Kidney epithelial cell (primary cell): ENCODE measurements around the gene ARFGEF3. TPM values are rescaled to one million over a fixed set of nuclear protein-coding genes. Genes with fewer than 3 reads are reported as not detected.

ENCODE experiments used
- DNase-seq: peaks from one replicate; pipeline ENCODE4 v3.0.0-alpha.2; 2010; ENCODE audit warnings: low read depth
- H3K27me3 ChIP-seq: 2 replicates; pipeline ENCODE4 v1.6.0; 2011; ENCODE audit warnings: low read length; ENCODE audit not compliant: control insufficient read depth, insufficient read depth
- H3K36me3 ChIP-seq: 2 replicates; pipeline ENCODE4 v1.5.1; 2011; ENCODE audit warnings: low read length; ENCODE audit not compliant: control insufficient read depth, insufficient read depth
- H3K4me3 ChIP-seq: 2 replicates; pipeline ENCODE4 v1.5.1; 2011; ENCODE audit warnings: low read depth, mild to moderate bottlenecking, control low read depth, low read length
- total RNA-seq: library from RNA; depleted of rRNA; stranded (reverse); fragments of >200 nt; gene quantifications from 2 replicates; pipeline ENCODE4 v1.2.3, GENCODE V29; 2015
- TF ChIP-seq, protein P1 (sequence below): IDR thresholded peaks from 2 replicates; pipeline ENCODE4 v1.5.1; 2011; ENCODE audit warnings: mild to moderate bottlenecking, moderate library complexity, low read length, control low read depth, inconsistent platforms; ENCODE audit not compliant: insufficient read depth, poor library complexity, severe bottlenecking

Gene ARFGEF3
- total RNA-seq, 1 donor from 2014 or later: 11.1 TPM

DNA sequence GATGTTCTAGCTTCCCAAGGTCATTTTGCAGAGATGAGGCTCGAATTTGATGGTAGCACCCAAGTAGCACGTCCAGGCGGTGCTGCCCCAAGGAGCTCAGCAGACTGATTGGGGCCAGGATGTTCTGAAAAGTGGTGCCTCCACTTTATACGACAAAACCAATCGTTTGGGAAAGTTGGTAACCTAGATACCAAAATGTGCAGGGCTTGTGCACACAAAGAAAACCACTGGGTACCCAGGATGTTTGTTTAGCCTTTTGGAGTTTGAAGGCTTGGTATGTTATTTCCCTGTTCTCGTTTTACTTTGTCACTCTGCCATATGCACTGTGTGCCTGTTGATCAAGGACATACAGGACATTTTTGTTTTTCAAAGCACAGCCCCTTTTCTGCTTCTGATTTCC lies 97.3 kb downstream of the ARFGEF3 start:
- Histone ChIP-seq H3K27me3 (no peaks in the 10 kb centered on the region), H3K36me3 (peaks cover 1% of the 10 kb centered on the region), H3K4me3 (no peak overlapping the region)
- no peak for DNase-seq
- TF ChIP-seq, protein P1, sequence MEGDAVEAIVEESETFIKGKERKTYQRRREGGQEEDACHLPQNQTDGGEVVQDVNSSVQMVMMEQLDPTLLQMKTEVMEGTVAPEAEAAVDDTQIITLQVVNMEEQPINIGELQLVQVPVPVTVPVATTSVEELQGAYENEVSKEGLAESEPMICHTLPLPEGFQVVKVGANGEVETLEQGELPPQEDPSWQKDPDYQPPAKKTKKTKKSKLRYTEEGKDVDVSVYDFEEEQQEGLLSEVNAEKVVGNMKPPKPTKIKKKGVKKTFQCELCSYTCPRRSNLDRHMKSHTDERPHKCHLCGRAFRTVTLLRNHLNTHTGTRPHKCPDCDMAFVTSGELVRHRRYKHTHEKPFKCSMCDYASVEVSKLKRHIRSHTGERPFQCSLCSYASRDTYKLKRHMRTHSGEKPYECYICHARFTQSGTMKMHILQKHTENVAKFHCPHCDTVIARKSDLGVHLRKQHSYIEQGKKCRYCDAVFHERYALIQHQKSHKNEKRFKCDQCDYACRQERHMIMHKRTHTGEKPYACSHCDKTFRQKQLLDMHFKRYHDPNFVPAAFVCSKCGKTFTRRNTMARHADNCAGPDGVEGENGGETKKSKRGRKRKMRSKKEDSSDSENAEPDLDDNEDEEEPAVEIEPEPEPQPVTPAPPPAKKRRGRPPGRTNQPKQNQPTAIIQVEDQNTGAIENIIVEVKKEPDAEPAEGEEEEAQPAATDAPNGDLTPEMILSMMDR: no peak

DNA sequence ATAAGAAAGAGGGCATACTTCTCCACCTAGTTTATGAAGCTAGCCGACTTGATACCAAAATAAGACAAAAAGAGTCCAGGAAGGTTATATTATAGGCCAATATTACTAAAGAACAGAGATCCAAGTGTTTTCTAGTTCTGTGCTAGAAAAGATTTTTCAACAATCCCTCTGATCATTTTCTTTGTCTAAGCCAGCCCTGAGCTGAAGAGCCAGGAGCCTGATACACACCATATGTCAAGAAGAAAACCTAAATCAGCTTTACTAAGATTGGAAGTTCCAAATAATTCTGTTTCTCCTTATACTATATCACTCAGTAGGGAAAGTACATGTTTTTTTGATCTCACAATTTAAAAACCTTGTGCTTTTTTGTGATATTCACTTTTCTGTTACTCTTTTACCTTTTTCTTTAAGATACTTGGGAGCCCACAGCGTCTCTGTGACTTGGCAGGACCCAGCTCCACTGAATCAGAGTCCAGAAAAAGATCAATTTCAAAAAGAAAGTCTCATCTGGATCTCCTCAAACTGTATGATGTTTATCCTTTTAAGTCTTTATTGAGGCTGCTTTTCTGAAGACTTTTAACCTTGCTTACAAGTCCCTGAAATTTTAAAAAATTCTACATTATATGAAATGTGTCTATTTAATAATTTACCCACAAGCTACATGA lies 99.5 kb downstream of the ARFGEF3 start:
- Histone ChIP-seq H3K4me3 (no peak overlapping the region), H3K36me3 (peaks cover 1% of the 10 kb centered on the region), H3K27me3 (no peaks in the 10 kb centered on the region)
- TF ChIP-seq, protein P1: no peak
- DNase-seq: no peak

DNA sequence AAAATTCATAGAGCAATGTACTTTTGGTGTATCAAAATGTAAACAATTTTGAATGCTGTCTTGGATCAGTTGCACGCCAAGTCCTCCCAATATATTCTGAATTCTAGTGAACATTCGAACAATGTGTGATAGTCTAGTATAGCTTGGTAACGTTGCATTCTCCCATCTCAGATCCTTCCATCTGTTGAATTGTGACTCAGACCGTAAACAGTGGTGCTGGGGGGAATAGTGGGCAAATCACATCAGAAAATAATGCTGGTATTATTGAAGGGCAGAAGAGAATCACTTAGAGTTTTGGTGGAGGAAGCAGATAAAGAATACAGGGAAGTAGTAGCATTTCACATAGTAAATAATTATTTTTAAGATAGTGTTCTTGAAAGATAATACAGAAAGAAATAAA lies 102.2 kb downstream of the ARFGEF3 start:
- TF ChIP-seq, protein P1: no peak
- H3K4me3 ChIP-seq: no peak overlapping the region

DNA sequence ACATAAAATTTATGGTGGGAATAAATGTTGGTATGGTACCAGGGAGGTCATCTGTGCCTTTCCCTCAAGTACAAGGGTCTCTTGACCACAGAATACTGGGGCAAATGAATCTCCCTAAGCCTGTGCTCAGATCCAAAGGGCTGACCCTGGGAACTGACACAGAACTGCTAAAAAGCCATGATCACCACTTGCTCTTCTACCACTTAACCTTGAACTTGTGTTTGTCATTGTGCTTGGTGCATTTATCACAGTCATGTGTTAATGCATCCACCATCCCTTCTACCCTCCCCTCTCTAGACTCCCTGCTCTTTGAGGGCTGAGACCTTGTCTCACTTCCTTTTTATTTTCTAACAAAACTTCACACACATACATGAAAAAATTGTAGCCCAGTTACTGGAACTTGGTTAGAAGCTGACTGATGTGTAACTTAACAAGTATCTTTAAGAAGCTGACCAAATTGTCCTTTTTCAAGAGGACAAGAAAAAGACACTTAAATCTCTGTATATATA lies 102.7 kb downstream of the ARFGEF3 start:
- DNase-seq: no peak
- Histone ChIP-seq H3K4me3 (no peak overlapping the region), H3K27me3 (no peaks in the 10 kb centered on the region), H3K36me3 (peaks cover 1% of the 10 kb centered on the region)
- TF ChIP-seq, protein P1: no peak

More for the DNA sequence above, 102.2 kb downstream of the ARFGEF3 start:
- no peak for DNase-seq
- Histone ChIP-seq H3K36me3 (peaks cover 1% of the 10 kb centered on the region), H3K27me3 (no peaks in the 10 kb centered on the region)

DNA sequence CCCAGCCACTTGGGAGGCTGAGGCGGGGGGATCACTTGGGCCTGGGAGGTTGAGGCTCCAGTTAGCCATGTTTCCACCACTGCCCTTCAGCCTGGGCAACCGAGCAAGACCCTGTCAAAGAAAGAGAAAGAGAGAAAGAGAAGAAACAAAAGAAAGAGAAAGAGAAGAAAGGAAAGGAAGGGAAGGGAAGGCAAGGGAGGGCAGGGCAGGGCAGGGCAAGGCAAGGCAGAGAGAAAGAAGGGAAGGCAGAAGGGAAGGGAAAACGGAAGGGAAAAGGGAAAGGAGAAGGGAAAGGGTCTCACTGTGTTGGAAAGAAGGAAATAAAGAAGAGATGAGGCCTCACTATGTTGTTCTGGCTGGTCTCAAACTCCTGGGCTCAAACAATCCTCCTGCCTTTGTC lies 104.4 kb downstream of the ARFGEF3 start:
- Histone ChIP-seq H3K4me3 (no peak overlapping the region), H3K36me3 (peaks cover 1% of the 10 kb centered on the region), H3K27me3 (no peaks in the 10 kb centered on the region)
- no peak for DNase-seq
- TF ChIP-seq, protein P1: no peak
